Liver (tissue), 9 donors: ENCODE results near the gene THRAP3. TPM values are rescaled to one million over a fixed set of nuclear protein-coding genes. Genes with fewer than 3 reads are reported as not detected.
A peak's percentile ranks its signal among the peaks of the same experiment; 100 is the strongest.

Experiments used
- DNase-seq: peaks from one replicate; pipeline ENCODE4 v3.0.0-alpha.2; 2017; ENCODE audit warnings: low spot score
- H3K27ac ChIP-seq, 2 donors: one replicate each; pipeline ENCODE4 v1.7.0; 2013; ENCODE audit warnings: inconsistent platforms in 2 of 2, low read length in 2 of 2, control low read depth in 1 of 2, low read depth in 1 of 2, mild to moderate bottlenecking in 1 of 2
- H3K27me3 ChIP-seq, 4 donors: one replicate each; pipeline versions ENCODE4 v1.6.1 to v1.7.0; 2013; ENCODE audit warnings: low read length in 3 of 4, inconsistent platforms in 1 of 4, mild to moderate bottlenecking in 1 of 4, moderate library complexity in 1 of 4; ENCODE audit not compliant: control insufficient read depth in 4 of 4, insufficient read depth in 4 of 4
- H3K36me3 ChIP-seq, 4 donors: one replicate each; pipeline versions ENCODE4 v1.6.1 to v1.7.0; 2013; ENCODE audit warnings: low read length in 3 of 4, mild to moderate bottlenecking in 3 of 4, low read depth in 1 of 4, moderate library complexity in 1 of 4; ENCODE audit not compliant: control insufficient read depth in 4 of 4, insufficient read depth in 3 of 4
- H3K4me1 ChIP-seq, 4 donors: one replicate each; pipeline versions ENCODE4 v1.6.1 to v1.7.0; 2013; ENCODE audit warnings: low read length in 3 of 4, mild to moderate bottlenecking in 3 of 4, moderate library complexity in 1 of 4; ENCODE audit not compliant: control insufficient read depth in 4 of 4, insufficient read depth in 4 of 4
- H3K4me3 ChIP-seq, 3 donors: one replicate each; pipeline versions ENCODE4 v1.6.1 to v1.7.0; 2013; ENCODE audit warnings: low read length in 3 of 3, control low read depth in 1 of 3, low read depth in 1 of 3, mild to moderate bottlenecking in 1 of 3
- H3K9ac ChIP-seq, 2 donors: one replicate each; pipeline ENCODE4 v1.7.0; 2013; ENCODE audit warnings: low read length in 2 of 2, mild to moderate bottlenecking in 2 of 2, moderate library complexity in 2 of 2, control low read depth in 1 of 2, low read depth in 1 of 2
- H3K9me3 ChIP-seq, 4 donors: one replicate each; pipeline versions ENCODE4 v1.6.1 to v1.7.0; 2013; ENCODE audit warnings: low read length in 3 of 4; ENCODE audit not compliant: control insufficient read depth in 4 of 4
- CTCF ChIP-seq: fragments of 150-350 bp; IDR thresholded peaks from 2 replicates; pipeline ENCODE4 v1.5.1; 2017; ENCODE audit warnings: improper control_type of control experiment, low read depth, low read length; ENCODE audit not compliant: missing input control
- EGR1 ChIP-seq, 2 donors: IDR thresholded peaks; 2 replicates each; pipeline ENCODE4 v1.6.1; 2016 to 2018; ENCODE audit warnings: antibody characterized with exemption in 2 of 2, low read depth in 2 of 2
- FOXA1 ChIP-seq: IDR thresholded peaks from 2 replicates; pipeline ENCODE4 v1.6.1; 2016; ENCODE audit warnings: antibody characterized with exemption
- FOXA2 ChIP-seq: IDR thresholded peaks from 2 replicates; pipeline ENCODE4 v1.6.1; 2016; ENCODE audit warnings: antibody characterized with exemption
- GABPA ChIP-seq, 2 donors: IDR thresholded peaks in 1 of 2; conservative IDR thresholded peaks in 1 of 2; 2 replicates each; pipeline ENCODE4 v1.6.1; 2016; ENCODE audit warnings: antibody characterized with exemption in 2 of 2, mild to moderate bottlenecking in 1 of 2, moderate library complexity in 1 of 2
- HNF4A ChIP-seq, 2 donors: conservative IDR thresholded peaks; 2 replicates each; pipeline ENCODE4 v1.6.1; 2016; ENCODE audit warnings: antibody characterized with exemption in 2 of 2, mild to moderate bottlenecking in 2 of 2
- HNF4G ChIP-seq: IDR thresholded peaks from 2 replicates; pipeline ENCODE4 v1.6.1; 2016; ENCODE audit warnings: antibody characterized with exemption
- NR2F2 ChIP-seq: IDR thresholded peaks from 2 replicates; pipeline ENCODE4 v1.6.1; 2016; ENCODE audit warnings: antibody characterized with exemption
- RAD21 ChIP-seq, 2 donors: IDR thresholded peaks; 2 replicates each; pipeline ENCODE4 v1.6.1; 2016; ENCODE audit warnings: antibody characterized with exemption in 2 of 2, mild to moderate bottlenecking in 2 of 2
- RXRA ChIP-seq, 2 donors: IDR thresholded peaks; 2 replicates each; pipeline ENCODE4 v1.6.1; 2017 to 2018; ENCODE audit warnings: antibody characterized with exemption in 2 of 2, mild to moderate bottlenecking in 1 of 2
- SP1 ChIP-seq: IDR thresholded peaks from 2 replicates; pipeline ENCODE4 v1.6.1; 2018; ENCODE audit warnings: antibody characterized with exemption, mild to moderate bottlenecking
- TAF1 ChIP-seq: conservative IDR thresholded peaks from 2 replicates; pipeline ENCODE4 v1.6.1; 2016; ENCODE audit warnings: antibody characterized with exemption, mild to moderate bottlenecking
- WGBS: extraction: QIAGEN DNeasy Blood & Tissue Kit; methylation state at CpG from one replicate; pipeline ENCODE4 v1.1.7; 2013; 5-methylcytosine and 5-hydroxymethylcytosine counted together
- polyA plus RNA-seq, 2 donors: library from polyadenylated mRNA; stranded (reverse) in 1 of 2; unstranded in 1 of 2; fragments of 200-250 nt in 1 of 2; fragments of >200 nt in 1 of 2; fragmentation: Nextera tagmentation in 1 of 2; extraction: Ambion mirVana in 1 of 2; gene quantifications; one replicate each; pipeline versions ENCODE4 v1.2.1 to v1.2.3, GENCODE V29; 2013 to 2015
- total RNA-seq, 2 donors: library from RNA; depleted of rRNA; stranded (reverse); fragments of >200 nt; gene quantifications; one replicate each; pipeline ENCODE4 v1.2.3, GENCODE V29; 2014
- TF ChIP-seq, protein P1 (sequence below): IDR thresholded peaks from 2 replicates; pipeline ENCODE4 v1.6.1; 2016; ENCODE audit warnings: antibody characterized with exemption, mild to moderate bottlenecking
- TF ChIP-seq, protein P2 (sequence below): IDR thresholded peaks from 2 replicates; pipeline ENCODE4 v1.6.1; 2016; ENCODE audit warnings: antibody characterized with exemption
- TF ChIP-seq, protein P3 (sequence below): IDR thresholded peaks from 2 replicates; pipeline ENCODE4 v1.6.1; 2016; ENCODE audit warnings: antibody characterized with exemption
- donor health status: healthy.
- donor health status: healthy.
- donor health status: healthy.
- donor health status: healthy.
- donor health status: healthy.

THRAP3 gene
- total and polyA plus RNA-seq, 4 donors = 21.3 to 55.1 (median 45.8) TPM

- 78% methylated on average over 6 of the region's 6 CpGs for WGBS
Observed at GRCh38 chr1:36328713-36329112, 104.5 kb downstream of the THRAP3 start.

DNA sequence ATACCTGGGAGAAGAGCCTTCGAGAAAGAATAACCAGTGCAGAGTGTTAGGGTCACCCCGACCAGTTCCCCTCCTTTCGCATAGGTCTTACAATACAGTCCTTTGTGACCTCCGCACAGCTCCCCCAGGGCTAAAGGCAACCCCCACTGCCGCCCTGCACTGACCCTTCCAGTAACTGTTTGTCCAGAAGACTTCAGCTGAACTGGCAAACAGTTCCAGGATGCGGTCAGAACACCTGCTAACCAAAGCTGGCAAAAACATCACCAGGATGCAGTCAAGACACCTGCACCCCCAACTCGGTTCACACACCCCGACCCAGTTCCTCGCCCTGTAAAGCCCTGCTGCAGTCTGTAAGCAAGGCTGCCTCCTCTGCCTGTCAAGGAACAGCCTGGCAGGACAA, 105.6 kb downstream of the THRAP3 start:
- TF ChIP-seq, protein P1, sequence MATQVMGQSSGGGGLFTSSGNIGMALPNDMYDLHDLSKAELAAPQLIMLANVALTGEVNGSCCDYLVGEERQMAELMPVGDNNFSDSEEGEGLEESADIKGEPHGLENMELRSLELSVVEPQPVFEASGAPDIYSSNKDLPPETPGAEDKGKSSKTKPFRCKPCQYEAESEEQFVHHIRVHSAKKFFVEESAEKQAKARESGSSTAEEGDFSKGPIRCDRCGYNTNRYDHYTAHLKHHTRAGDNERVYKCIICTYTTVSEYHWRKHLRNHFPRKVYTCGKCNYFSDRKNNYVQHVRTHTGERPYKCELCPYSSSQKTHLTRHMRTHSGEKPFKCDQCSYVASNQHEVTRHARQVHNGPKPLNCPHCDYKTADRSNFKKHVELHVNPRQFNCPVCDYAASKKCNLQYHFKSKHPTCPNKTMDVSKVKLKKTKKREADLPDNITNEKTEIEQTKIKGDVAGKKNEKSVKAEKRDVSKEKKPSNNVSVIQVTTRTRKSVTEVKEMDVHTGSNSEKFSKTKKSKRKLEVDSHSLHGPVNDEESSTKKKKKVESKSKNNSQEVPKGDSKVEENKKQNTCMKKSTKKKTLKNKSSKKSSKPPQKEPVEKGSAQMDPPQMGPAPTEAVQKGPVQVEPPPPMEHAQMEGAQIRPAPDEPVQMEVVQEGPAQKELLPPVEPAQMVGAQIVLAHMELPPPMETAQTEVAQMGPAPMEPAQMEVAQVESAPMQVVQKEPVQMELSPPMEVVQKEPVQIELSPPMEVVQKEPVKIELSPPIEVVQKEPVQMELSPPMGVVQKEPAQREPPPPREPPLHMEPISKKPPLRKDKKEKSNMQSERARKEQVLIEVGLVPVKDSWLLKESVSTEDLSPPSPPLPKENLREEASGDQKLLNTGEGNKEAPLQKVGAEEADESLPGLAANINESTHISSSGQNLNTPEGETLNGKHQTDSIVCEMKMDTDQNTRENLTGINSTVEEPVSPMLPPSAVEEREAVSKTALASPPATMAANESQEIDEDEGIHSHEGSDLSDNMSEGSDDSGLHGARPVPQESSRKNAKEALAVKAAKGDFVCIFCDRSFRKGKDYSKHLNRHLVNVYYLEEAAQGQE = no peak
- TF ChIP-seq GABPA (IDR thresholded peaks at IDR 0.05 in 1 of 2, conservative IDR thresholded peaks at IDR 0.05 in 1 of 2) = no peak
- TF ChIP-seq RAD21 (IDR thresholded peaks at IDR 0.05) = no peak
- TF ChIP-seq CTCF = no peak
- TF ChIP-seq HNF4G = no peak
- no peak for TF ChIP-seq RXRA (IDR thresholded peaks at IDR 0.05)
- TF ChIP-seq, protein P2, sequence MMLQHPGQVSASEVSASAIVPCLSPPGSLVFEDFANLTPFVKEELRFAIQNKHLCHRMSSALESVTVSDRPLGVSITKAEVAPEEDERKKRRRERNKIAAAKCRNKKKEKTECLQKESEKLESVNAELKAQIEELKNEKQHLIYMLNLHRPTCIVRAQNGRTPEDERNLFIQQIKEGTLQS = no peak
- no peak for TF ChIP-seq SP1
- TF ChIP-seq EGR1 (IDR thresholded peaks at IDR 0.05; ENCODE audit: low read depth in 2 of 2) = no peak
- TF ChIP-seq, protein P3, sequence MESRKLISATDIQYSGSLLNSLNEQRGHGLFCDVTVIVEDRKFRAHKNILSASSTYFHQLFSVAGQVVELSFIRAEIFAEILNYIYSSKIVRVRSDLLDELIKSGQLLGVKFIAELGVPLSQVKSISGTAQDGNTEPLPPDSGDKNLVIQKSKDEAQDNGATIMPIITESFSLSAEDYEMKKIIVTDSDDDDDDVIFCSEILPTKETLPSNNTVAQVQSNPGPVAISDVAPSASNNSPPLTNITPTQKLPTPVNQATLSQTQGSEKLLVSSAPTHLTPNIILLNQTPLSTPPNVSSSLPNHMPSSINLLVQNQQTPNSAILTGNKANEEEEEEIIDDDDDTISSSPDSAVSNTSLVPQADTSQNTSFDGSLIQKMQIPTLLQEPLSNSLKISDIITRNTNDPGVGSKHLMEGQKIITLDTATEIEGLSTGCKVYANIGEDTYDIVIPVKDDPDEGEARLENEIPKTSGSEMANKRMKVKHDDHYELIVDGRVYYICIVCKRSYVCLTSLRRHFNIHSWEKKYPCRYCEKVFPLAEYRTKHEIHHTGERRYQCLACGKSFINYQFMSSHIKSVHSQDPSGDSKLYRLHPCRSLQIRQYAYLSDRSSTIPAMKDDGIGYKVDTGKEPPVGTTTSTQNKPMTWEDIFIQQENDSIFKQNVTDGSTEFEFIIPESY = no peak
- TF ChIP-seq NR2F2 = no peak
- no peak for TF ChIP-seq FOXA2
- DNase-seq = no peak
- Histone ChIP-seq H3K27ac (no peak overlapping the region), H3K36me3 (no peaks in the 10 kb centered on the region), H3K4me3 (no peak overlapping the region), H3K9me3 (no peaks in the 10 kb centered on the region), H3K4me1 (no peaks in the 10 kb centered on the region), H3K9ac (no peak overlapping the region), H3K27me3 (no peaks in the 10 kb centered on the region)
- 94% methylated on average over 9 of the region's 9 CpGs for WGBS

More at GRCh38 chr1:36328713-36329112, 104.5 kb downstream of the THRAP3 start:
- Histone ChIP-seq H3K9ac (no peak overlapping the region), H3K4me3 (no peak overlapping the region), H3K9me3 (no peaks in the 10 kb centered on the region), H3K27me3 (no peaks in the 10 kb centered on the region), H3K4me1 (peaks cover 4 to 8% (median 4%) of the 10 kb centered on the region in 4 donors), H3K36me3 (no peaks in the 10 kb centered on the region), H3K27ac (no peak overlapping the region)
- no peak for DNase-seq
- TF ChIP-seq TAF1 = no peak
- peak; percentile 30 for TF ChIP-seq NR2F2
- TF ChIP-seq HNF4A (conservative IDR thresholded peaks at IDR 0.05) = no peak
- TF ChIP-seq, protein P3 = no peak
- TF ChIP-seq, protein P1 = no peak
- no peak for TF ChIP-seq FOXA1
